Neural progenitor cell (in vitro differentiated cells): ENCODE results near the gene GINS1. TPM values are rescaled to one million over a fixed set of nuclear protein-coding genes. Genes with fewer than 3 reads are reported as not detected.

Source experiments
- DNase-seq: peaks from one replicate; pipeline ENCODE4 v3.0.0-alpha.2; 2016; ENCODE audit warnings: low spot score
- H2AFZ ChIP-seq: fragments of 200-600 bp; sonication (generic); replicated peaks from 2 replicates; pipeline ENCODE4 v1.6.1; 2016; ENCODE audit warnings: antibody characterized with exemption
- H3F3A ChIP-seq: fragments of 200-600 bp; sonication (generic); 2 replicates; pipeline ENCODE4 v1.6.1; 2016; ENCODE audit warnings: antibody characterized with exemption, low read depth
- H3K27ac ChIP-seq: fragments of 200-600 bp; sonication (generic); 2 replicates; pipeline ENCODE4 v1.5.1; 2016; ENCODE audit warnings: mild to moderate bottlenecking
- H3K27me3 ChIP-seq: fragments of 200-600 bp; sonication (generic); 2 replicates; pipeline ENCODE4 v1.6.1; 2016; ENCODE audit warnings: mild to moderate bottlenecking, moderate library complexity
- H3K36me3 ChIP-seq: fragments of 200-600 bp; sonication (generic); 2 replicates; pipeline ENCODE4 v1.5.1; 2016
- H3K4me1 ChIP-seq: fragments of 200-600 bp; sonication (generic); 2 replicates; pipeline ENCODE4 v1.6.1; 2016; ENCODE audit warnings: mixed run types
- H3K4me2 ChIP-seq: fragments of 200-600 bp; sonication (generic); 2 replicates; pipeline ENCODE4 v1.6.1; 2016
- H3K4me3 ChIP-seq: fragments of 200-600 bp; sonication (generic); 2 replicates; pipeline ENCODE4 v1.5.1; 2016
- H3K79me2 ChIP-seq: fragments of 200-600 bp; sonication (generic); 2 replicates; pipeline ENCODE4 v1.6.1; 2016; ENCODE audit warnings: low read depth
- H3K9ac ChIP-seq: fragments of 200-600 bp; sonication (generic); 2 replicates; pipeline ENCODE4 v1.6.1; 2016
- H3K9me3 ChIP-seq: fragments of 200-600 bp; sonication (generic); 2 replicates; pipeline ENCODE4 v1.5.1; 2016; ENCODE audit warnings: low read depth
- H4K20me1 ChIP-seq: fragments of 200-600 bp; sonication (generic); 2 replicates; pipeline ENCODE4 v1.6.1; 2016; ENCODE audit warnings: low read depth
- H3K27ac Mint-ChIP-seq: 3 replicates; pipeline ENCODE4 v1.8.0; 2021; ENCODE audit warnings: mixed read lengths
- H3K27me3 Mint-ChIP-seq: 2 replicates; pipeline ENCODE4 v1.8.0; 2022; ENCODE audit warnings: low read depth, mild to moderate bottlenecking, inconsistent platforms, moderate library complexity, mixed read lengths; ENCODE audit not compliant: insufficient read depth
- H3K36me3 Mint-ChIP-seq: 3 replicates; pipeline ENCODE4 v1.8.0; 2021; ENCODE audit warnings: mixed read lengths
- H3K4me1 Mint-ChIP-seq: 3 replicates; pipeline ENCODE4 v1.8.0; 2021; ENCODE audit warnings: mixed read lengths
- H3K4me3 Mint-ChIP-seq: 3 replicates; pipeline ENCODE4 v1.8.0; 2021; ENCODE audit warnings: mild to moderate bottlenecking, moderate library complexity, mixed read lengths
- H3K9me3 Mint-ChIP-seq: 3 replicates; pipeline ENCODE4 v1.8.0; 2020; ENCODE audit warnings: mixed read lengths
- EZH2 ChIP-seq: fragments of 200-600 bp; sonication (generic); IDR thresholded peaks from 2 replicates; pipeline ENCODE4 v1.6.1; 2017; ENCODE audit warnings: antibody characterized with exemption, mild to moderate bottlenecking, moderate library complexity
- EZH2phosphoT487 ChIP-seq: fragments of 200-600 bp; sonication (generic); IDR thresholded peaks from 2 replicates; pipeline ENCODE4 v1.6.1; 2017; ENCODE audit warnings: antibody characterized with exemption
- total RNA-seq: library from RNA; depleted of rRNA; stranded (reverse); fragments of >200 nt; gene quantifications from 2 replicates; pipeline ENCODE4 v1.2.3, GENCODE V29; 2015; ENCODE audit warnings: low replicate concordance
- TF ChIP-seq, protein P1 (sequence below): fragments of 200-600 bp; sonication (generic); IDR thresholded peaks from 2 replicates; pipeline ENCODE4 v1.5.1; 2017; ENCODE audit warnings: antibody characterized with exemption, mild to moderate bottlenecking

Gene GINS1
- total RNA-seq, 1 donor from 2014 or later = 69.6 TPM

GRCh38 chr20:25484224-25484846, 76.9 kb downstream of the GINS1 start:
- H3K9me3 Mint-ChIP-seq = no peaks in the 10 kb centered on the region
- Histone ChIP-seq H3K9ac (no peak overlapping the region), H3K27ac (no peak overlapping the region), H3F3A (no peaks in the 10 kb centered on the region), H4K20me1 (no peaks in the 10 kb centered on the region), H2AFZ (no peak overlapping the region), H3K79me2 (no peaks in the 10 kb centered on the region), H3K4me1 (no peaks in the 10 kb centered on the region), H3K36me3 (no peaks in the 10 kb centered on the region), H3K4me2 (no peak overlapping the region), H3K27me3 (no peaks in the 10 kb centered on the region), H3K9me3 (no peaks in the 10 kb centered on the region), H3K4me3 (no peak overlapping the region)
- DNase-seq = no peak
- H3K4me3 Mint-ChIP-seq = no peak overlapping the region
- TF ChIP-seq, protein P1, sequence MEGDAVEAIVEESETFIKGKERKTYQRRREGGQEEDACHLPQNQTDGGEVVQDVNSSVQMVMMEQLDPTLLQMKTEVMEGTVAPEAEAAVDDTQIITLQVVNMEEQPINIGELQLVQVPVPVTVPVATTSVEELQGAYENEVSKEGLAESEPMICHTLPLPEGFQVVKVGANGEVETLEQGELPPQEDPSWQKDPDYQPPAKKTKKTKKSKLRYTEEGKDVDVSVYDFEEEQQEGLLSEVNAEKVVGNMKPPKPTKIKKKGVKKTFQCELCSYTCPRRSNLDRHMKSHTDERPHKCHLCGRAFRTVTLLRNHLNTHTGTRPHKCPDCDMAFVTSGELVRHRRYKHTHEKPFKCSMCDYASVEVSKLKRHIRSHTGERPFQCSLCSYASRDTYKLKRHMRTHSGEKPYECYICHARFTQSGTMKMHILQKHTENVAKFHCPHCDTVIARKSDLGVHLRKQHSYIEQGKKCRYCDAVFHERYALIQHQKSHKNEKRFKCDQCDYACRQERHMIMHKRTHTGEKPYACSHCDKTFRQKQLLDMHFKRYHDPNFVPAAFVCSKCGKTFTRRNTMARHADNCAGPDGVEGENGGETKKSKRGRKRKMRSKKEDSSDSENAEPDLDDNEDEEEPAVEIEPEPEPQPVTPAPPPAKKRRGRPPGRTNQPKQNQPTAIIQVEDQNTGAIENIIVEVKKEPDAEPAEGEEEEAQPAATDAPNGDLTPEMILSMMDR = peak; percentile 20
- TF ChIP-seq EZH2phosphoT487 (no peak), EZH2 (no peak)
- H3K27me3 Mint-ChIP-seq = peaks cover 2% of the 10 kb centered on the region
- no peak overlapping the region for H3K27ac Mint-ChIP-seq
- H3K36me3 Mint-ChIP-seq = peaks cover 18% of the 10 kb centered on the region
- no peaks in the 10 kb centered on the region for H3K4me1 Mint-ChIP-seq

DNA sequence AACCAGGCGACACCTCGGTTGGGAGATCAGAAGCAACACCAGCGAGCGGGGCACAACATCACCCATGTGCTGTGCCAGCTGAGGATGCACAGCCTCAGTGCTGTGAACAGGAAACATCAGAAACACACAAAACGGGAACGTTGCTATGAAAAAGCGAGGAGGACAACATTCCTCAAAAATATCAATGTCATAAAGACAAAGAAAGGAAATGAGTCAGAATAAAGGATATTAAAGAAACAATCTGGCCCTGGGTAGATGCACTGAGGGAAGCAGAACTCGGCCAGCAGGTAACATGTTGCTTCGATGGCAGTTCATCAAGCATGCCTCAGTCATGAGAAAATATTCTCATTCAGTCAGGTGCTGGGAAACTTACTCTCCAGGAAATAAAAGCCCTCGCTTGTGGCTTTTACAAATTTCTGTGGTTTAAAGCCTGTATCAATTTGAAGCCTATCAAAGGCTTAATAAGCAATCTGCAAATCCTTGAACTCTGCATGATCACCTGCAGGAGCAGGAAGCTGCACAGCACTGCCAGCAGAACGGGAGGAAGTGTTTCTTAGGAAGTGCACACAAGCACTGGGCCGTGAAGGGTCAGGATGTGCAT, 77.5 kb downstream of the GINS1 start:
- no peaks in the 10 kb centered on the region for H3K4me1 ChIP-seq
- no peak overlapping the region for H3K4me3 ChIP-seq
- Mint-ChIP-seq H3K27me3 (peaks cover 2% of the 10 kb centered on the region), H3K9me3 (no peaks in the 10 kb centered on the region), H3K4me3 (no peak overlapping the region), H3K4me1 (no peaks in the 10 kb centered on the region), H3K36me3 (peaks cover 18% of the 10 kb centered on the region), H3K27ac (no peak overlapping the region)
- H3K4me2 ChIP-seq = no peak overlapping the region
- no peaks in the 10 kb centered on the region for H3K9me3 ChIP-seq
- no peaks in the 10 kb centered on the region for H3K36me3 ChIP-seq
- no peaks in the 10 kb centered on the region for H4K20me1 ChIP-seq
- no peaks in the 10 kb centered on the region for H3K27me3 ChIP-seq
- no peak overlapping the region for H3K9ac ChIP-seq
- no peak for DNase-seq
- no peaks in the 10 kb centered on the region for H3K79me2 ChIP-seq
- no peak overlapping the region for H2AFZ ChIP-seq
- TF ChIP-seq EZH2phosphoT487 (no peak), EZH2 (no peak)
- TF ChIP-seq, protein P1 = no peak
- H3K27ac ChIP-seq = no peak overlapping the region
- no peaks in the 10 kb centered on the region for H3F3A ChIP-seq

- H3K4me3 Mint-ChIP-seq = no peak overlapping the region
- Histone ChIP-seq H4K20me1 (no peaks in the 10 kb centered on the region), H3K9ac (no peak overlapping the region), H3K9me3 (no peaks in the 10 kb centered on the region), H3K4me2 (no peak overlapping the region), H3K27ac (no peak overlapping the region), H3K79me2 (no peaks in the 10 kb centered on the region), H3F3A (no peaks in the 10 kb centered on the region), H3K4me1 (no peaks in the 10 kb centered on the region), H3K4me3 (no peak overlapping the region), H3K36me3 (no peaks in the 10 kb centered on the region), H3K27me3 (no peaks in the 10 kb centered on the region), H2AFZ (no peak overlapping the region)
- TF ChIP-seq EZH2phosphoT487 (no peak), EZH2 (no peak)
- TF ChIP-seq, protein P1 = no peak
- peaks cover 2% of the 10 kb centered on the region for H3K27me3 Mint-ChIP-seq
- H3K4me1 Mint-ChIP-seq = no peaks in the 10 kb centered on the region
- no peaks in the 10 kb centered on the region for H3K9me3 Mint-ChIP-seq
- H3K36me3 Mint-ChIP-seq = peaks cover 21% of the 10 kb centered on the region
- H3K27ac Mint-ChIP-seq = no peak overlapping the region
- no peak for DNase-seq
Measured at GRCh38 chr20:25485872-25486271, 78.4 kb downstream of the GINS1 start.
